Panc1 (cell line): ENCODE measurements around the gene CHMP6.

Experiments used
- POLR2AphosphoS5 ChIP-seq: IDR thresholded peaks from 2 replicates; pipeline ENCODE4 v1.6.1; 2012; ENCODE audit warnings: mild to moderate bottlenecking, low read depth, low read length, moderate library complexity
- SIN3A ChIP-seq: IDR thresholded peaks from 2 replicates; pipeline ENCODE4 v1.6.1; 2012; ENCODE audit warnings: low read depth, mild to moderate bottlenecking, low read length, moderate library complexity, borderline replicate concordance; ENCODE audit not compliant: insufficient read depth
- TCF7L2 ChIP-seq: IDR thresholded peaks from 2 replicates; pipeline ENCODE4 v1.6.1; 2011; ENCODE audit warnings: mild to moderate bottlenecking, low read depth, low read length, inconsistent platforms
- TF ChIP-seq, protein P1 (sequence below): fragments of 450-650 bp; IDR thresholded peaks from 2 replicates; pipeline ENCODE4 v1.5.1; 2017; ENCODE audit warnings: mild to moderate bottlenecking
- TF ChIP-seq, protein P2 (sequence below), 2 experiments: IDR thresholded peaks; 2 replicates each; pipeline ENCODE4 v1.6.1; 2011 to 2012; ENCODE audit warnings: low read depth in 2 of 2, control low read depth in 1 of 2, low read length in 1 of 2, mild to moderate bottlenecking in 1 of 2, moderate library complexity in 1 of 2; ENCODE audit not compliant: insufficient read depth in 1 of 2

DNA sequence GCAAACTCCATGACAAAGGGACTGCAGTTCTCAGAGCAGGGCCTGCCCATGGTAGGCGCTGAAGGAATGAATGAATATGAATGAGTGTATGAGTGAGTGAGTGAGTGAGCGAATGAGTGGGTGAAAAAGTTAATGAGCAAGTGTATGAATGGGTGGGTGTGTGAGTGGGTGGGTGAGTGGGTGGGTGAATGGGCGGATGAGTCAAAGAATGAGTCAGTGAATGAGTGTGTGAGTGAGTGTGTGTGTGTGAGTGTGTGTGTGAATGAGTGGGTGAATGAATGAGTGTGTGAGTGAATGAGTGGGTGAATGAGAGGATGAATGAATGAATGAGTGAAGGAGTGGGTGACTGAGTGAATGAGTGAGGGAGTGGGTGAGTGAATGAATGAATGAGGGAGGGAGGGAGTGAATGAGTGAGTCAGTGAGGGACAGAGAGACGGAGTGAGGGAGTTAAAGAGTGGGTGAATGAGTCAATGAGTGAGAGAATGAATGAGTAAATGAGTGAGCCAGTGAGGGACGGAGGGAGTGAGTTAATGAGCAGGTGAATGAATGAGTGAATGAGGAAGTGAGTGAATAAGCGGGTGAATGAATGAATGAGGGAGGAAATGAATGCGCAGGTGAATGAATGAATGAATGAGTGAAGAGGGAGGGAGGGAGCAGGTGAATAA is 11.1 kb upstream of the CHMP6 start:
- no peak for TF ChIP-seq TCF7L2
- TF ChIP-seq POLR2AphosphoS5 = no peak
- TF ChIP-seq, protein P1, sequence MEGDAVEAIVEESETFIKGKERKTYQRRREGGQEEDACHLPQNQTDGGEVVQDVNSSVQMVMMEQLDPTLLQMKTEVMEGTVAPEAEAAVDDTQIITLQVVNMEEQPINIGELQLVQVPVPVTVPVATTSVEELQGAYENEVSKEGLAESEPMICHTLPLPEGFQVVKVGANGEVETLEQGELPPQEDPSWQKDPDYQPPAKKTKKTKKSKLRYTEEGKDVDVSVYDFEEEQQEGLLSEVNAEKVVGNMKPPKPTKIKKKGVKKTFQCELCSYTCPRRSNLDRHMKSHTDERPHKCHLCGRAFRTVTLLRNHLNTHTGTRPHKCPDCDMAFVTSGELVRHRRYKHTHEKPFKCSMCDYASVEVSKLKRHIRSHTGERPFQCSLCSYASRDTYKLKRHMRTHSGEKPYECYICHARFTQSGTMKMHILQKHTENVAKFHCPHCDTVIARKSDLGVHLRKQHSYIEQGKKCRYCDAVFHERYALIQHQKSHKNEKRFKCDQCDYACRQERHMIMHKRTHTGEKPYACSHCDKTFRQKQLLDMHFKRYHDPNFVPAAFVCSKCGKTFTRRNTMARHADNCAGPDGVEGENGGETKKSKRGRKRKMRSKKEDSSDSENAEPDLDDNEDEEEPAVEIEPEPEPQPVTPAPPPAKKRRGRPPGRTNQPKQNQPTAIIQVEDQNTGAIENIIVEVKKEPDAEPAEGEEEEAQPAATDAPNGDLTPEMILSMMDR = no peak
- TF ChIP-seq SIN3A = no peak
- TF ChIP-seq, protein P2, sequence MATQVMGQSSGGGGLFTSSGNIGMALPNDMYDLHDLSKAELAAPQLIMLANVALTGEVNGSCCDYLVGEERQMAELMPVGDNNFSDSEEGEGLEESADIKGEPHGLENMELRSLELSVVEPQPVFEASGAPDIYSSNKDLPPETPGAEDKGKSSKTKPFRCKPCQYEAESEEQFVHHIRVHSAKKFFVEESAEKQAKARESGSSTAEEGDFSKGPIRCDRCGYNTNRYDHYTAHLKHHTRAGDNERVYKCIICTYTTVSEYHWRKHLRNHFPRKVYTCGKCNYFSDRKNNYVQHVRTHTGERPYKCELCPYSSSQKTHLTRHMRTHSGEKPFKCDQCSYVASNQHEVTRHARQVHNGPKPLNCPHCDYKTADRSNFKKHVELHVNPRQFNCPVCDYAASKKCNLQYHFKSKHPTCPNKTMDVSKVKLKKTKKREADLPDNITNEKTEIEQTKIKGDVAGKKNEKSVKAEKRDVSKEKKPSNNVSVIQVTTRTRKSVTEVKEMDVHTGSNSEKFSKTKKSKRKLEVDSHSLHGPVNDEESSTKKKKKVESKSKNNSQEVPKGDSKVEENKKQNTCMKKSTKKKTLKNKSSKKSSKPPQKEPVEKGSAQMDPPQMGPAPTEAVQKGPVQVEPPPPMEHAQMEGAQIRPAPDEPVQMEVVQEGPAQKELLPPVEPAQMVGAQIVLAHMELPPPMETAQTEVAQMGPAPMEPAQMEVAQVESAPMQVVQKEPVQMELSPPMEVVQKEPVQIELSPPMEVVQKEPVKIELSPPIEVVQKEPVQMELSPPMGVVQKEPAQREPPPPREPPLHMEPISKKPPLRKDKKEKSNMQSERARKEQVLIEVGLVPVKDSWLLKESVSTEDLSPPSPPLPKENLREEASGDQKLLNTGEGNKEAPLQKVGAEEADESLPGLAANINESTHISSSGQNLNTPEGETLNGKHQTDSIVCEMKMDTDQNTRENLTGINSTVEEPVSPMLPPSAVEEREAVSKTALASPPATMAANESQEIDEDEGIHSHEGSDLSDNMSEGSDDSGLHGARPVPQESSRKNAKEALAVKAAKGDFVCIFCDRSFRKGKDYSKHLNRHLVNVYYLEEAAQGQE (IDR thresholded peaks at IDR 0.05; ENCODE audit: insufficient read depth in 1 of 2, low read depth in 2 of 2, low read length in 1 of 2) = no peak
